ENCODE results near the gene OBSL1. TPM values are rescaled to one million over a fixed set of nuclear protein-coding genes. Genes with fewer than 3 reads are reported as not detected.

Gene OBSL1
- total and polyA plus RNA-seq, 2 donors (not counting 3 experiments of a cell fraction or from before 2014, with no cell fraction given), result 16.7 to 20.7 TPM

- no peaks in the 10 kb centered on the region for H3K9me3 ChIP-seq (replicated peaks; ENCODE audit: control insufficient read depth, insufficient read depth, low read length)
- H3K36me3 ChIP-seq (ENCODE audit: control insufficient read depth in 2 of 2, extremely low read depth in 1 of 2, insufficient read depth in 2 of 2, low read length in 2 of 2), result no peaks in the 10 kb centered on the region
- peaks cover 24 to 31% of the 10 kb centered on the region in 2 experiments for H3K27me3 ChIP-seq (ENCODE audit: control insufficient read depth in 2 of 2, insufficient read depth in 2 of 2, low read length in 2 of 2)
- no peak overlapping the region for H3K4me3 ChIP-seq (replicated peaks in 1 of 3; ENCODE audit: insufficient read depth in 1 of 3, low read depth in 1 of 3, low read length in 3 of 3)
- H2AFZ ChIP-seq (ENCODE audit: low read depth, low read length), result no peak overlapping the region
- intact Hi-C loops (cut with micrococcal nuclease) (no loop called here), dilution Hi-C loops (cut with MboI; ENCODE audit: extremely low pct_ligation_motif_present, low sequenced_read_pairs) (no loop called here)
- H3K79me2 ChIP-seq (ENCODE audit: control insufficient read depth, insufficient read depth, low read length), result no peaks in the 10 kb centered on the region
- no peak for TF ChIP-seq FOS (IDR thresholded peaks at IDR 0.05; ENCODE audit: borderline replicate concordance, insufficient read depth, low read length)
- TF ChIP-seq GATA2 (IDR thresholded peaks at IDR 0.05; ENCODE audit: insufficient read depth, insufficient read length, low read depth, low read length), result no peak
- TF ChIP-seq CTCF (IDR thresholded peaks at IDR 0.05; ENCODE audit: extremely low read depth in 1 of 2, insufficient read depth in 1 of 2, low read depth in 1 of 2, low read length in 2 of 2), result no peak
- TF ChIP-seq, protein P1, sequence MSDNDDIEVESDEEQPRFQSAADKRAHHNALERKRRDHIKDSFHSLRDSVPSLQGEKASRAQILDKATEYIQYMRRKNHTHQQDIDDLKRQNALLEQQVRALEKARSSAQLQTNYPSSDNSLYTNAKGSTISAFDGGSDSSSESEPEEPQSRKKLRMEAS (IDR thresholded peaks at IDR 0.05; ENCODE audit: insufficient read depth, insufficient read length), result no peak
- no peak for TF ChIP-seq EZH2 (IDR thresholded peaks at IDR 0.05; ENCODE audit: borderline replicate concordance, low read depth, low read length, severe bottlenecking)
- TF ChIP-seq POLR2AphosphoS5 (IDR thresholded peaks at IDR 0.05; ENCODE audit: insufficient read depth, low read depth, low read length), result no peak
- TF ChIP-seq JUN (IDR thresholded peaks at IDR 0.05; ENCODE audit: borderline replicate concordance, insufficient read depth, insufficient read length, low read depth), result no peak
- no peak for TF ChIP-seq MYC (IDR thresholded peaks at IDR 0.05; ENCODE audit: low read depth, low read length)
- TF ChIP-seq POLR2A (IDR thresholded peaks at IDR 0.05; ENCODE audit: low read depth, low read length), result no peak
- H3K9me1 ChIP-seq (replicated peaks; ENCODE audit: control insufficient read depth, extremely low read depth, insufficient read depth, low read length), result no peaks in the 10 kb centered on the region
- BruUV-seq (replicated peaks), result no TSS peak
- ChIA-PET CTCF (no interaction called here), POLR2A (no interaction called here)
- no peaks in the 10 kb centered on the region for H4K20me1 ChIP-seq (replicated peaks; ENCODE audit: control insufficient read depth, extremely low read depth, insufficient read depth, low read length)
- no peaks in the 10 kb centered on the region for H3K4me1 ChIP-seq (ENCODE audit: control insufficient read depth, extremely low read depth, insufficient read depth, low read length)
- FAIRE-seq, result no peak
- H3K9ac ChIP-seq (replicated peaks; ENCODE audit: extremely low read depth, insufficient read depth, low read length), result no peak overlapping the region
- no peak overlapping the region for H3K27ac ChIP-seq (ENCODE audit: insufficient read depth, low read depth, low read length)
- H3K4me2 ChIP-seq (ENCODE audit: insufficient read depth, low read length), result no peak overlapping the region
- no peak for DNase-seq (ENCODE audit: low read depth, low spot score)
Observed at GRCh38 chr2:219575566-219576504, 4.5 kb upstream of the OBSL1 start.

All from endothelial cell of umbilical vein (primary cell).